Naive B cell (primary cell): Measurements from ENCODE around the gene NR1H4. TPM values are rescaled to one million over a fixed set of nuclear protein-coding genes. Genes with fewer than 3 reads are reported as not detected.

Experiments
- ATAC-seq, 2 donors: fragments of 150-1000 bp; cut with Tn5 transposase; 2 replicates each; pipeline ENCODE4 v1.10.0; 2021; ENCODE audit warnings: low read depth in 2 of 2, mild to moderate bottlenecking in 2 of 2, moderate library complexity in 2 of 2
- DNase-seq: peaks from one replicate; pipeline ENCODE4 v3.0.0; 2022
- H3K27ac Mint-ChIP-seq, 6 donors: one replicate each; pipeline ENCODE4 v1.8.0; 2020 to 2022; ENCODE audit warnings: mild to moderate bottlenecking in 6 of 6, mixed read lengths in 6 of 6, moderate library complexity in 5 of 6, inconsistent platforms in 2 of 6
- H3K27me3 Mint-ChIP-seq, 3 donors: one replicate each; pipeline ENCODE4 v1.8.0; 2021 to 2022; ENCODE audit warnings: mixed read lengths in 3 of 3, mild to moderate bottlenecking in 1 of 3
- H3K36me3 Mint-ChIP-seq, 2 donors: one replicate each; pipeline ENCODE4 v1.8.0; 2020 to 2022; ENCODE audit warnings: mixed read lengths in 2 of 2, inconsistent platforms in 1 of 2, mild to moderate bottlenecking in 1 of 2
- H3K4me1 Mint-ChIP-seq, 3 donors: one replicate each; pipeline ENCODE4 v1.8.0; 2020 to 2022; ENCODE audit warnings: mixed read lengths in 3 of 3, inconsistent platforms in 1 of 3, mild to moderate bottlenecking in 1 of 3, moderate library complexity in 1 of 3
- H3K4me3 Mint-ChIP-seq, 8 donors: one replicate each; pipeline ENCODE4 v1.8.0; 2020 to 2022; ENCODE audit warnings: mild to moderate bottlenecking in 8 of 8, mixed read lengths in 8 of 8, moderate library complexity in 8 of 8, inconsistent platforms in 2 of 8
- H3K9me3 Mint-ChIP-seq, 7 donors: one replicate each; pipeline ENCODE4 v1.8.0; 2020 to 2022; ENCODE audit warnings: mixed read lengths in 7 of 7, mild to moderate bottlenecking in 5 of 7, inconsistent platforms in 2 of 7, moderate library complexity in 1 of 7
- polyA plus RNA-seq, 6 donors: library from polyadenylated mRNA; unstranded; fragments of 300-500 nt; fragmentation: Illumina TruSeq; gene quantifications; one replicate each; pipeline ENCODE4 v1.2.3, GENCODE V29; 2021; ENCODE audit warnings: low read depth in 6 of 6

NR1H4 gene
- polyA plus RNA-seq, 6 donors from 2014 or later: not detected

DNA sequence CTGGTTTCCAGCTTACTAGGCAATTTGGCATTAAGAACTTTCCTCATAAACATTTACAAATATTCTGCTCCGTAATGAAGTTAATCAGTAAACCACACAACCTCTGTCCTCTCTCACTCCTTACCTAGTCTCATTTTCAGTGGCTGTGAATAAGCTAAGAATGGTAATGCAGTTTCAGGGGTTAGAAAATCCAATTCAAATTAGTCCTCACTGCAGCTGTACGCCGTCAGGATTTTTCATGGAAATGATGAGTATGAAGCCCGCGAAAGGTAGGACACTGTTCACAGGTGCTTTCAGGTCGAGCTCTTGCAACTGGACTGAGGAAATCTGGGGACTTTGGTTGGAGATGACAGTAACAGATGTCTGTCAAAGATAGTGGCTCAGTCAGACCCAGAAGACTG, 29.6 kb downstream of the NR1H4 start:
- peaks cover 0 to 6% (median 2%) of the 10 kb centered on the region in 7 donors for H3K9me3 Mint-ChIP-seq
- no peak for ATAC-seq
- DNase-seq: no peak
- H3K27me3 Mint-ChIP-seq: peaks cover 0 to 13% (median 7%) of the 10 kb centered on the region in 3 donors
- H3K36me3 Mint-ChIP-seq: no peaks in the 10 kb centered on the region
- H3K27ac Mint-ChIP-seq: no peak overlapping the region
- H3K4me3 Mint-ChIP-seq: no peak overlapping the region
- no peaks in the 10 kb centered on the region for H3K4me1 Mint-ChIP-seq

DNA sequence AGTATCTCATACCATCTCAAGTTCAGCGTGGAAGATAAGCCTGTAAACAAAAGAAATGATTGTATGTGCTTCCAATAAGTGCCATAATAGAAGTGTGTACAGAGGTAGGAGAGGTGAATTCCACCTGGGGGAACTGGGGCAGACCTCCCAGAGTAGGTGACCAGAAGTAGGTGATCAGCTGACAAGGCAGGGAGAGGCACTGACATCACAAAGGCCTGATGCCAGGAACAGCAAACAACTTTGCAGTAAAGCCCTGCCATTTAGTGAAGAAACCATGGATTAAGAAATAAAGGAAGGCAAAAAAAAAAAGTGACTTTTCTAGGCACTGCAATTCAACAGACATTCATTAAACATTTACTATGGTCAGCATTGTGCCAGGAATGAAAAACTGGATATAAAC, 31.1 kb downstream of the NR1H4 start:
- no peak overlapping the region for H3K27ac Mint-ChIP-seq
- no peaks in the 10 kb centered on the region for H3K4me1 Mint-ChIP-seq
- H3K27me3 Mint-ChIP-seq: peaks cover 0 to 13% (median 7%) of the 10 kb centered on the region in 3 donors
- DNase-seq (no peak), ATAC-seq (no peak)
- H3K36me3 Mint-ChIP-seq: no peaks in the 10 kb centered on the region
- H3K9me3 Mint-ChIP-seq: peaks cover 0 to 6% (median 2%) of the 10 kb centered on the region in 7 donors
- no peak overlapping the region for H3K4me3 Mint-ChIP-seq

DNA sequence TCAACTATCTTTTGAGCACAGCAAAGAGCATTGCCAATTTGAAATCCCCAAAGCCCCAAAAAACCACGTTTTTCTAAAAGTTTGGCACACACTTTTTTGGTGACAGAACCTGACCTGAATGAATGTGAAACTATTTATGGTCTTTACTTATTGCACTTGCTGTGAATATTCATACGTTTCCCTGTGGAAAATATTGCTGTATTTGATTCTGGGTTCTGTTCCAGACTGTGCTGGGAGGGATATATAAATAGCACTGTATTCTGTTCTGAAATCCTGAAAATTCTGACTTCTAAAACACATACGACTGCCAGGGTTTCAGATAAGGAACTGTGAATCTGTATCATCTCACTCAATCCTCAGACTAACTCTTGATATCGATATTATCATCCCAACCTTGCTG, 35.1 kb downstream of the NR1H4 start:
- H3K27me3 Mint-ChIP-seq: peaks cover 6 to 9% (median 7%) of the 10 kb centered on the region in 3 donors
- no peaks in the 10 kb centered on the region for H3K36me3 Mint-ChIP-seq

DNA sequence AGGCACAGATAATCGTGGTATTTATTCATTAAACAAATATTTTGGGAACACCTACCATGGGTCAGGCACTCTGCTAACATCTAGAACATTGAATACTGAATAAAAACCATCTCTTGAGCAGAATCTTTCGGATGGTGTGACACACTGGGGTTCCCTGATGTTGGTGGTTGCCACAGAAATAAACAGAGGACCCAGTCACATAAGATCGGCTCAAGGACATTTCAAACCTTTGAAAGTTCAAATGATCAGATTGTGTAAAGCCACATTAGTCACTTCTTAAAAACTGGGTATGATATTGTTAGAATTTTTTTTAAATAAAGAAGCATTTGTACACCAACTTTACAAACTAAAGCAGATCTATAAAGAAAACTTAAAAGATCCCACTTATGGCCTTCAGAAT, 39.0 kb downstream of the NR1H4 start:
- no peak overlapping the region for H3K4me3 Mint-ChIP-seq
- no peak for ATAC-seq
- no peak for DNase-seq
- H3K9me3 Mint-ChIP-seq: peaks cover 0 to 9% (median 5%) of the 10 kb centered on the region in 7 donors
- H3K27me3 Mint-ChIP-seq: peaks cover 0 to 6% (median 1%) of the 10 kb centered on the region in 3 donors
- no peaks in the 10 kb centered on the region for H3K36me3 Mint-ChIP-seq
- H3K4me1 Mint-ChIP-seq: no peaks in the 10 kb centered on the region
- H3K27ac Mint-ChIP-seq: no peak overlapping the region

More for the DNA sequence above, 35.1 kb downstream of the NR1H4 start:
- no peak overlapping the region for H3K4me3 Mint-ChIP-seq
- H3K27ac Mint-ChIP-seq: no peak overlapping the region
- no peak for ATAC-seq
- no peaks in the 10 kb centered on the region for H3K4me1 Mint-ChIP-seq
- H3K9me3 Mint-ChIP-seq: peaks cover 0 to 2% (median 0%) of the 10 kb centered on the region in 7 donors
- no peak for DNase-seq

DNA sequence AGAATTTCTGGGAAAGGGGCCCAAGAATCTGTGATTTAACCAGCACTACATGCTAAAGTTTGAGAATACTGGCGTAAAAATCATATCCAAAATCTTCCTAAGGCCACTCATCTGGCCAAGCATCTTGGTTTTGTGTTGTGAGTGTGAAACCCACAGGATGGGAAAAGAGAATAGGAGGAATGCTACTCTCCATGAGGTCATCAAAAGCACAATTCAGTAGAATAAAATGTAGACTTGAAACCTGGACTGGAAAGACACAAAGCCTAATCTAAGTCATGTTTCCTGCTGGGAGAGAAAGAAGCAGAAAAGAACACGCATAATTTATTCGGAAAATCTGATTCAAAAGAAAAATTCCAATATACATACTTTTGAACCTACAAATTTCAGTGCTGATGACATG, 42.3 kb downstream of the NR1H4 start:
- Mint-ChIP-seq H3K4me3 (no peak overlapping the region), H3K4me1 (no peaks in the 10 kb centered on the region), H3K36me3 (no peaks in the 10 kb centered on the region), H3K27ac (no peak overlapping the region), H3K9me3 (peaks cover 0 to 14% (median 9%) of the 10 kb centered on the region in 7 donors), H3K27me3 (peaks cover 0 to 5% (median 5%) of the 10 kb centered on the region in 3 donors)
- ATAC-seq: no peak
- DNase-seq: no peak

DNA sequence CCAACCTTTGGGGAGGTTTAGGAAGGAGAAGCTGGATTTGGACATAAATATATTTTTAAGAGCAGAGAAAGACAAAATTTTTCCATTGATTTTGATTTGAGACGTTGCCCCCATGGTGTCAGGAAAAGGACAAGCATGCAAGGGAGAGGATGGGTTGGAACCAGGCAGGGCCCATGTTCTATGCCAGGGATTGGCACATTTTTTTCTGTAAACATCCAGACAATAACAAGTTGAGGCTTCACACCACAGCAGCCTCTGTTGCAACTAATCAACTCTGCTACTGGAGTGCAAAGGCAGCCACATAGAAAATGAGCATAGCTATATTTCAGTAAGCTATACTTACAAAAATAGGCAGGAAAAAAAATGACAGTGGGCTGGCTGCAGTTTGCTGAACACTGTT, 44.7 kb downstream of the NR1H4 start:
- ATAC-seq: no peak
- peaks cover 0 to 14% (median 9%) of the 10 kb centered on the region in 7 donors for H3K9me3 Mint-ChIP-seq
- peaks cover 7 to 10% (median 8%) of the 10 kb centered on the region in 3 donors for H3K27me3 Mint-ChIP-seq
- no peak overlapping the region for H3K4me3 Mint-ChIP-seq
- H3K27ac Mint-ChIP-seq: no peak overlapping the region
- no peaks in the 10 kb centered on the region for H3K36me3 Mint-ChIP-seq
- H3K4me1 Mint-ChIP-seq: no peaks in the 10 kb centered on the region
- DNase-seq: no peak

DNA sequence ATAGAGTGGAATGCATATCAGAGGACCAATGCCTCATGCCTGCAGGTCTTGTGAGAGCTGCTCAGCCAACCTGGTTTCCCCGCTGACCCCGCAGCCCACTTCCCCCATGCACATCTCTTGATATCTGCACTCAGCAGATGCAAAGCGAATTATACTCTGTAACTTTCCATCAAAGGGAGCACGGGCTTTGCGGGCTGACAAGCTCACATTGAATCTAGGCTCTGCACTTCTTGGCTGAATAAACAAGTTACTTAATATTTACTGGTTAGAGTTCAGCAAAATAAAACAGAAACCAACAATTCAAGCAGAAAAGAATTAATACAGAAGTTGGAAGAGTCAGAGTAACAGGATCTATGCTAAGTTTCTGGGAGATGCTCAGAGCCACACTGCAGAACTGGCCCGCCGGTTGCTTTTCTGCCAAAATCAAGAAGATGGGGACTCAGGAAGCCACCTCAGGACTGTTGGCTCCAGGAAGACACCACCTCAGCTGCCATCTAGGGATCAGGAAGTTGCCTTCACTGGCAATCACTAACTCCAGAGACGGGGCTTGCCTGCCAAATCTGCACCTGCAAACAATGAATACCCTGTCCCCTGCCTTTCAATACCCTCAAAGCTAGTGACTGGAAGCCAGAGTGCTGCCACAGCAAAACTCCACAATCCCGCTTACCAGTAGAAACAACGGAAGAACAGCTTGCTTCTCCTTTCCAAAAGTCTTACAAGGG, 46.5 kb downstream of the NR1H4 start:
- H3K9me3 Mint-ChIP-seq: peaks cover 0 to 14% (median 8%) of the 10 kb centered on the region in 7 donors
- no peak overlapping the region for H3K27ac Mint-ChIP-seq
- ATAC-seq (no peak), DNase-seq (no peak)
- no peaks in the 10 kb centered on the region for H3K4me1 Mint-ChIP-seq
- peaks cover 8 to 11% (median 10%) of the 10 kb centered on the region in 3 donors for H3K27me3 Mint-ChIP-seq
- no peak overlapping the region for H3K4me3 Mint-ChIP-seq
- H3K36me3 Mint-ChIP-seq: no peaks in the 10 kb centered on the region

DNA sequence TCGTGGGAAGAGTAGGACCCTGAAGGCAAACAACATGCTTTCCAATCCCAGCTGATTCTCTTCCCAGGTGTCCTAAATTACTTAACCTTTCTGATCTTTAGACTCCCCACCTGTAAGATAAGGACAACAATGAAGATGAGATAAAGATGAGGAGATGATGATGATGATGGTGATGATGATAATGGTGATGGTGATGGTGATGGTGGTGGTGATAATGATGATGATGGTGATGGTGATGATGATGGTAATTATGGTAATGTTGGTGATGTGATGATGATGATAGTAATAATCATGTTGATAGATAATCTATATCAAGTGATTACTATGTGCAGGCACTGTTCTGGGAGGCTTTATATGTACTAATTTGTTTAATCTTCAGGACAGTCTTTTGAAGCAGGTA, 48.3 kb downstream of the NR1H4 start:
- H3K27me3 Mint-ChIP-seq: peaks cover 8 to 15% (median 11%) of the 10 kb centered on the region in 3 donors
- H3K4me3 Mint-ChIP-seq: no peak overlapping the region
- ATAC-seq (no peak), DNase-seq (no peak)
- H3K4me1 Mint-ChIP-seq: no peaks in the 10 kb centered on the region
- no peaks in the 10 kb centered on the region for H3K36me3 Mint-ChIP-seq
- peaks cover 0 to 12% (median 8%) of the 10 kb centered on the region in 7 donors for H3K9me3 Mint-ChIP-seq
- H3K27ac Mint-ChIP-seq: no peak overlapping the region

DNA sequence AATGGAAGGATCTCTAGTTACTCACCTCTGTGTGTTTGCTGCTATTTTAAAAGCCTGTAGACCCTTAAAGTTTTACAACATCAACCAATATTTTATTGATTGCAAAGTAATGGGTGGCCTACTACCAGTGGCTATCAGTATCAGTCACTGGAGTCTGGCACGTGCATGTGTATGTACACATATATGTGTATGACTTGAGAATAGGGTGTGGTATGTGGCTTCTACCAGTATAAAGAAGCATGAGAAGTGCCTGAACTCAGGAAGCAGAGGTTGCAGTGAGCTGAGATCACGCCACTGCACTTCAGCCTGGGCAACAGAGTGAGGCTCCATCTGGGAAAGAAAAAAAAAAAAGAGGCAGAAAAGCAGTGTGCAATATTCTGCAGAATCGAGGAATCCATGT, 54.4 kb downstream of the NR1H4 start:
- Mint-ChIP-seq H3K27me3 (peaks cover 9 to 28% (median 23%) of the 10 kb centered on the region in 3 donors), H3K9me3 (peaks cover 0 to 6% (median 0%) of the 10 kb centered on the region in 7 donors), H3K36me3 (no peaks in the 10 kb centered on the region), H3K4me1 (no peaks in the 10 kb centered on the region), H3K4me3 (no peak overlapping the region), H3K27ac (no peak overlapping the region)
- DNase-seq (no peak), ATAC-seq (no peak)

DNA sequence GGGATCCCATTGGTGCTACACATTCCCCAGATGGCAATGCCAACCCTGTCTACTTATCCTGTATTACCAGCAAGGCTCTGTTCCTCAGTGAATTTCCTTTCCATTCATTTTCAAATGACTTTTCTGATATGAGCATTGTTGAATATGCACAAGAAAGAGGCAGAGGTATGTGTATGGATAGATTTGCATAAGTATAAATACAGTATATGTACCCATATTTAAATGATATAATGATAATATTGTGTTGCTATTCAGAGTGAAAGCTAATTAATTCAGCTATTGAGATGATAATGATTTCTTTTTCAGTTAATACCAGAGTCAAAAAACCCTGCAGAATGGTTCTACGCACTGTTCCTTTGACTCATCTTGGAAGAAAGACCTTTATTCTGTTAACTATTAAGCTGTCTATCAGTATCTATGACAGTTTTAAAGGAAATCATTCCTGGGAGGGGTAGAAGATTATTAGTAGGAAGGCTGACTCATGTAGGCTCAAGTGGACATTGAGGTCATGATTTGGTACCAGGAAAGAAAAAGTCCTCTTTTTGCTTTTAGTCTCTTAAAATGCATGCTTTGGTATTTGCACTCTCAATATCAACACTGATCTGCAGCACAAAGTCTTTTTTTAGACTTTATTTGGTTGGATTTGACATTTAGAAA, 54.9 kb downstream of the NR1H4 start:
- no peak overlapping the region for H3K4me3 Mint-ChIP-seq
- peaks cover 9 to 28% (median 17%) of the 10 kb centered on the region in 3 donors for H3K27me3 Mint-ChIP-seq
- ATAC-seq: no peak
- no peak for DNase-seq
- H3K4me1 Mint-ChIP-seq: no peaks in the 10 kb centered on the region
- no peaks in the 10 kb centered on the region for H3K36me3 Mint-ChIP-seq
- H3K9me3 Mint-ChIP-seq: peaks cover 0 to 6% (median 0%) of the 10 kb centered on the region in 7 donors
- H3K27ac Mint-ChIP-seq: no peak overlapping the region

DNA sequence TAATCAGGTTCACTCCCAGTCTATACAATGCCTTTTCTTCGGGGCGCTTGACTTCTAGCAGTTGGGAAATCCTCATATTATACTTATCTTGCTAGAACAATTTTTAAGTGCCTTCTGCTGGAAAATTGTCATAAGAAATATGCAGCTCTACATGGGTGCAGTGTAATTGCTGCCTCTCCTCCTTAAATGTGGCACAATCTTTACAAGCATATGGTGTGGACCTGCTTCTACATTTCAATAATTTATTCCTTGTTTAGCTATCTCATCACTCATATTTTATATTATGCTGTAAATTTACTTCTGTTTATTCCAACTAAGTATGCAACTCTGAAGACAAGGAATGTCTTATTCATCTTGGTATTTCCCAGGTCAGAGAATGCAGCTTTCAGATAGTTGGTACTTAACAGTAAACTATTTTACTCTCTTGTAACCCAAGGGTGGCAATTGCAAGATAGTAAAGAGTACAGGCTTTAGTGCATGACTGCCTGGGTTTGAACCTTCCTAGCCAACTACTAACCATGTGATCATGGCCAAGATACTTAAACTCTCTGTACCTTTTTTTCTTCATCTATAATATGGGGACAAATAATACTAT, 56.2 kb downstream of the NR1H4 start:
- H3K9me3 Mint-ChIP-seq: peaks cover 0 to 6% (median 0%) of the 10 kb centered on the region in 7 donors
- peak overlapping the region in 1 of 8 donors; percentile 6 for H3K4me3 Mint-ChIP-seq
- no peaks in the 10 kb centered on the region for H3K36me3 Mint-ChIP-seq
- H3K27ac Mint-ChIP-seq: no peak overlapping the region
- no peaks in the 10 kb centered on the region for H3K4me1 Mint-ChIP-seq
- no peak for ATAC-seq
- DNase-seq: no peak
- H3K27me3 Mint-ChIP-seq: peaks cover 9 to 28% (median 15%) of the 10 kb centered on the region in 3 donors

DNA sequence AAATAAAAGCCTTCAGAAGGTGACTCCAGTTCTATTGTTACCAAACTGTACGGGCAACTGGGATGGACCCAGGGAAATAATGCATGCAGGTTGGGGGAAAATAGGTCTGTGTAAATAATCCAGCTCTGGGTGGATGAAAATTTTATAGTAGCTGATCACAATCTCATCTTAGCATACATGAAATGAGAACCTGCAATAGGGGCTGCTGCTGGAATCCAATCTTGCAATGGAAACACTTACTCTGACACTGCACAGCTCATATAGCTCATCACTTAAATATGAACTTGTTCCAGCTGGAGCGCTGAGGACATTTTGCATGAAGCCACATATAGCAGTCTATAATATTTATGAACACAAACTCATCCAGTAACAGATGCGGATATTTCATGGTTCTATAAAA, 59.7 kb downstream of the NR1H4 start:
- no peak for DNase-seq
- Mint-ChIP-seq H3K36me3 (no peaks in the 10 kb centered on the region), H3K27me3 (peaks cover 8 to 28% (median 15%) of the 10 kb centered on the region in 3 donors), H3K9me3 (peaks cover 0 to 6% (median 0%) of the 10 kb centered on the region in 7 donors), H3K4me3 (no peak overlapping the region), H3K27ac (no peak overlapping the region), H3K4me1 (no peaks in the 10 kb centered on the region)
- no peak for ATAC-seq

DNA sequence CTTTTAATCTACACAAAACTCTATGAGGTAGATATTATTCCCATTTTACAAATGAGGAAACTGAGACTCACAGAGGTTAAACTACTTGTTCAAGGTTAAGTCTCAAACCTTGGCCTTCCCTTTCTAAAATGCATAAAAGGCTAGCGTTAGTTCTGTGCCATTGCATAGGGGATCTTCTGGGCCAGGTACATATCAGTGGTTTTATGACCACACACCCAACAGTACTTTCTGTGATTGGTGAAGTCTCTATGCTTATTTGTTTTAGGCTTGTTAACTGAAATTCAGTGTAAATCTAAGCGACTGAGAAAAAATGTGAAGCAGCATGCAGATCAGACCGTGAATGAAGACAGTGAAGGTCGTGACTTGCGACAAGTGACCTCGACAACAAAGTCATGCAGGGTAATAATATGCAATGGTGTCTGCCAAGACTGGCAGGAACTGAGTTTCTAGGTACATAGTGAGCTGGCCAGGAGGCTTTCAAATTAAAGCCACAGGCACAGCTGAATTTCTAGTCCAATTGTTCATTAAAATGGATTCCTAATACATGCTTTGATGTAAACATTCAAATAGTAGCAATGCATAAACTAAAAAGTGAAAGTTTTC, 61.1 kb downstream of the NR1H4 start:
- Mint-ChIP-seq H3K36me3 (no peaks in the 10 kb centered on the region), H3K27me3 (peaks cover 11 to 21% (median 13%) of the 10 kb centered on the region in 3 donors), H3K4me3 (no peak overlapping the region), H3K4me1 (no peaks in the 10 kb centered on the region), H3K9me3 (peaks cover 0 to 4% (median 0%) of the 10 kb centered on the region in 7 donors), H3K27ac (no peak overlapping the region)
- DNase-seq: no peak
- no peak for ATAC-seq
